Measurements from ENCODE around the gene P2RX7. TPM values are rescaled to one million over a fixed set of nuclear protein-coding genes. Genes with fewer than 3 reads are reported as not detected.
A peak's percentile ranks its signal among the peaks of the same experiment; 100 is the strongest.

Gene P2RX7
- total and polyA plus RNA-seq, 9 of the 15 experiments (the other 6 are each of a cell fraction or from before 2014, with no cell fraction given) = 0.04 to 0.65 (median 0.30) TPM

- TF ChIP-seq ZNF766 (CRISPR knock-in tag; conservative IDR thresholded peaks at IDR 0.05) = 0 out of 2 replicates have a peak, but pooled peaks have one; percentile 4
- TF ChIP-seq FIP1L1 (IDR thresholded peaks at IDR 0.05; ENCODE audit: low read depth, low read length, poor library complexity, severe bottlenecking) = no peak
- peak; percentile 31; the same call in 1 of the 2 replicates for TF ChIP-seq ESRRA (IDR thresholded peaks at IDR 0.05; ENCODE audit: borderline replicate concordance, low read depth)
- TF ChIP-seq ZNF77 (CRISPR knock-in tag; IDR thresholded peaks at IDR 0.05) = no peak
- TF ChIP-seq CXXC5 (CRISPR knock-in tag; IDR thresholded peaks at IDR 0.05) = 0 out of 2 replicates have a peak, but pooled peaks have one; percentile 31
- 0 out of 2 replicates have a peak, but pooled peaks have one; percentile 36 for TF ChIP-seq ZNF79 (CRISPR knock-in tag; IDR thresholded peaks at IDR 0.05; ENCODE audit: low read depth)
- TF ChIP-seq MAFF (IDR thresholded peaks at IDR 0.05; ENCODE audit: low read length) = no peak
- 0 out of 2 replicates have a peak, but pooled peaks have one; percentile 17 for TF ChIP-seq ELF1 (tag; IDR thresholded peaks at IDR 0.05)
- TF ChIP-seq GTF2A2 (tag; IDR thresholded peaks at IDR 0.05) = no peak
- peak in 1 of 2 experiments; percentile 44; a peak in 1 of 4 replicates for TF ChIP-seq ZNF639 (CRISPR knock-in tag; conservative IDR thresholded peaks at IDR 0.05 in 1 of 2, IDR thresholded peaks at IDR 0.05 in 1 of 2)
- TF ChIP-seq POLR2G (IDR thresholded peaks at IDR 0.05; ENCODE audit: low read depth, low read length) = no peak
- peak; percentile 84 for TF ChIP-seq ZNF175 (CRISPR knock-in tag; IDR thresholded peaks at IDR 0.05; ENCODE audit: low read depth)
- TF ChIP-seq HBP1 (CRISPR knock-in tag; IDR thresholded peaks at IDR 0.05) = 0 out of 2 replicates have a peak, but pooled peaks have one; percentile 40
- 0 out of 2 replicates have a peak, but pooled peaks have one; percentile 17 for TF ChIP-seq DIDO1 (tag; IDR thresholded peaks at IDR 0.05; ENCODE audit: low read depth)
- TF ChIP-seq NR2C2 (CRISPR knock-in tag; IDR thresholded peaks at IDR 0.05) = no peak
- peak; percentile 71; the same call in 1 of the 2 replicates for TF ChIP-seq NR2C2 (tag; IDR thresholded peaks at IDR 0.05)
- TF ChIP-seq ZNF232 (CRISPR knock-in tag; IDR thresholded peaks at IDR 0.05) = no peak
- no peak for TF ChIP-seq ILF3 (IDR thresholded peaks at IDR 0.05; ENCODE audit: borderline replicate concordance)
Observed at GRCh38 chr12:121144416-121144914, 11.8 kb downstream of the P2RX7 start (continued).
